Stomach (tissue), 9 donors: ENCODE measurements around the gene TSFM. TPM values are rescaled to one million over a fixed set of nuclear protein-coding genes. Genes with fewer than 3 reads are reported as not detected.
A peak's percentile ranks its signal among the peaks of the same experiment; 100 is the strongest.

ENCODE experiments used
- DNase-seq, 2 donors: peaks; one replicate each; pipeline versions ENCODE4 v3.0.0 to v3.0.0-alpha.2; 2013 to 2019
- H3K27ac ChIP-seq, 5 donors: fragments of 200-600 bp in 4 of 5; sonication (generic) in 4 of 5; one replicate each; pipeline ENCODE4 v1.5.1; 2013 to 2019; ENCODE audit warnings: mild to moderate bottlenecking in 1 of 5, moderate library complexity in 1 of 5
- H3K27me3 ChIP-seq, 3 donors: fragments of 200-600 bp; sonication (generic); one replicate each; pipeline ENCODE4 v1.5.1; 2017 to 2019; ENCODE audit warnings: mixed run types in 1 of 3
- H3K36me3 ChIP-seq, 4 donors: fragments of 200-600 bp; sonication (generic); 1 replicate in 3 of 4; 2 replicates in 1 of 4; pipeline ENCODE4 v1.5.1; 2016 to 2019
- H3K4me1 ChIP-seq, 4 donors: fragments of 200-600 bp; sonication (generic); one replicate each; pipeline ENCODE4 v1.5.1; 2016 to 2019
- H3K4me3 ChIP-seq, 4 donors: fragments of 200-600 bp; sonication (generic) in 3 of 4; one replicate each; pipeline ENCODE4 v1.5.1; 2016 to 2019; ENCODE audit warnings: mild to moderate bottlenecking in 1 of 4
- H3K9me3 ChIP-seq, 4 donors: fragments of 200-600 bp; sonication (generic); one replicate each; pipeline ENCODE4 v1.5.1; 2016 to 2019
- EP300 ChIP-seq: sonication (generic); formaldehyde crosslinking; IDR thresholded peaks from one replicate; pipeline ENCODE4 v1.6.1; 2017; ENCODE audit warnings: antibody characterized with exemption
- POLR2A ChIP-seq, 4 donors: fragments of 450-650 bp; IDR thresholded peaks; one replicate each; pipeline ENCODE4 v1.6.1; 2016; ENCODE audit warnings: antibody characterized with exemption in 4 of 4, control low read depth in 2 of 4, mild to moderate bottlenecking in 1 of 4, moderate library complexity in 1 of 4
- POLR2AphosphoS5 ChIP-seq, 3 donors: sonication (generic); formaldehyde crosslinking; IDR thresholded peaks; one replicate each; pipeline ENCODE4 v1.6.1; 2016; ENCODE audit warnings: antibody characterized with exemption in 3 of 3
- WGBS, 5 donors: extraction: QIAGEN DNeasy Blood & Tissue Kit in 3 of 5; methylation state at CpG; one replicate each; pipeline versions ENCODE4 v1.1.5 to v1.1.7; 2013 to 2018; 5-methylcytosine and 5-hydroxymethylcytosine counted together
- intact Hi-C: fragments of 100-400 bp; cut with DNase I; formaldehyde crosslinking; loops from one replicate; pipeline ENCODE4 v1.15.1; 2023; ENCODE audit warnings: low total_unique reads
- polyA plus RNA-seq, 3 donors: library from polyadenylated mRNA; stranded (reverse); fragments of 200-250 nt; gene quantifications; one replicate each; pipeline ENCODE4 v1.2.3, GENCODE V29; 2013
- total RNA-seq, 5 donors: library from RNA; depleted of rRNA; stranded (reverse); fragments of >200 nt; gene quantifications; one replicate each; pipeline versions ENCODE4 v1.1.0 to v1.2.3, GENCODE V29; 2014 to 2016
- TF ChIP-seq, protein P1 (sequence below), 7 experiments: fragments of 450-650 bp in 4 of 7; fragments of 200-600 bp in 3 of 7; sonication (generic) in 3 of 7; IDR thresholded peaks; one replicate each; pipeline ENCODE4 v1.5.1; 2016 to 2019; ENCODE audit warnings: antibody characterized with exemption in 7 of 7, control low read depth in 2 of 7, mild to moderate bottlenecking in 1 of 7
- donor health status: healthy with polysubstance abuse.
- donor health status: Bipolar disorder and iron deficiency.
- donor health status: healthy.

TSFM gene
- total and polyA plus RNA-seq, 8 donors = 2.3 to 39.3 (median 13.5) TPM

DNA sequence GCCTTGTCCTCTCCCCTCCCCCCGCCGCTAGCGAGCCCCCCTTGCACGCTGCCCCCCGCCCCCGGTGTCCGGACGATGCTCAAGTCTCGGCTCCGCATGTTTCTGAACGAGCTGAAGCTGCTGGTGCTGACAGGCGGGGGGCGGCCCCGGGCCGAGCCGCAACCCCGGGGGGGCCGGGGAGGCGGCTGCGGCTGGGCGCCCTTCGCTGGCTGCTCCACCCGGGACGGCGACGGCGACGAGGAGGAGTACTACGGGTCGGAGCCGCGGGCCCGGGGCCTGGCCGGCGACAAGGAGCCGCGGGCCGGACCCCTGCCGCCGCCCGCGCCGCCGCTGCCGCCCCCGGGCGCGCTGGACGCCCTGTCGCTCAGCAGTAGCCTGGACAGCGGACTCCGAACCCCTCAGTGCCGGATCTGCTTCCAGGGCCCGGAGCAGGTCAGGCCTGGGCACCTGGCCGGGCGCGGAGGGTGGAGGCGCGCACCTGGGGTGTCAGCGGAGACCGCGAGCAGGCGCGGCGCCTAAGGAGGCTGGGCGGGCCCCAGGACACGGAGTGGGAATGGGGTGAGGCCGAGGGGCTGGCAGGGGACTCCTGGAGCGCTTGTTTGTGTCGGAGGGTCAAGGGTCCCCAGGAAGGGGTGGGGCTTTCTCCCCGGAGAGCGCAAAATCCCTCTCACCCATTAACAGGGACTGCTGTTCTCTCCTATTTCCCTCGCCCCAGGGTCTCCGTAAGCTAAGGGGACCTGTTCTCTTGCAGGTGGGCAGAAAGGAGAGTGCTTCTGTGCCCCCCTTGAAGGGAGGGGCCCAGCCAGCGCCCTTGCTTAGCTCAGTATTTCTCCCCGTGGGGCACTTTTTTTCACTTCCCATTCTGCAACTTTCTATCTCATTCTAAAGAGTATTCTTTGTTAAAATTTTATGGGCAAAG, 26.9 kb upstream of the TSFM start:
- Histone ChIP-seq H3K4me3 (peak overlapping the region; percentile 66 to 88 (median 78)), H3K36me3 (peaks cover 7 to 23% (median 20%) of the 10 kb centered on the region in 4 donors), H3K4me1 (peaks cover 25 to 48% (median 44%) of the 10 kb centered on the region in 4 donors), H3K27ac (peak overlapping the region; percentile 70 to 83 (median 80)), H3K27me3 (peaks cover 0 to 4% (median 0%) of the 10 kb centered on the region in 3 donors), H3K9me3 (no peaks in the 10 kb centered on the region)
- DNase-seq = peak; percentile 67 to 82
- intact Hi-C loops = no loop called here
- WGBS, 5 donors = 1 to 3% (median 1%) methylated on average over 21 to 76 of the region's 76 CpGs
- TF ChIP-seq POLR2AphosphoS5 (IDR thresholded peaks at IDR 0.05) (peak in 1 of 3 donors; percentile 20), EP300 (no peak), POLR2A (IDR thresholded peaks at IDR 0.05) (no peak)
- TF ChIP-seq, protein P1, sequence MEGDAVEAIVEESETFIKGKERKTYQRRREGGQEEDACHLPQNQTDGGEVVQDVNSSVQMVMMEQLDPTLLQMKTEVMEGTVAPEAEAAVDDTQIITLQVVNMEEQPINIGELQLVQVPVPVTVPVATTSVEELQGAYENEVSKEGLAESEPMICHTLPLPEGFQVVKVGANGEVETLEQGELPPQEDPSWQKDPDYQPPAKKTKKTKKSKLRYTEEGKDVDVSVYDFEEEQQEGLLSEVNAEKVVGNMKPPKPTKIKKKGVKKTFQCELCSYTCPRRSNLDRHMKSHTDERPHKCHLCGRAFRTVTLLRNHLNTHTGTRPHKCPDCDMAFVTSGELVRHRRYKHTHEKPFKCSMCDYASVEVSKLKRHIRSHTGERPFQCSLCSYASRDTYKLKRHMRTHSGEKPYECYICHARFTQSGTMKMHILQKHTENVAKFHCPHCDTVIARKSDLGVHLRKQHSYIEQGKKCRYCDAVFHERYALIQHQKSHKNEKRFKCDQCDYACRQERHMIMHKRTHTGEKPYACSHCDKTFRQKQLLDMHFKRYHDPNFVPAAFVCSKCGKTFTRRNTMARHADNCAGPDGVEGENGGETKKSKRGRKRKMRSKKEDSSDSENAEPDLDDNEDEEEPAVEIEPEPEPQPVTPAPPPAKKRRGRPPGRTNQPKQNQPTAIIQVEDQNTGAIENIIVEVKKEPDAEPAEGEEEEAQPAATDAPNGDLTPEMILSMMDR (IDR thresholded peaks at IDR 0.05) = no peak

DNA sequence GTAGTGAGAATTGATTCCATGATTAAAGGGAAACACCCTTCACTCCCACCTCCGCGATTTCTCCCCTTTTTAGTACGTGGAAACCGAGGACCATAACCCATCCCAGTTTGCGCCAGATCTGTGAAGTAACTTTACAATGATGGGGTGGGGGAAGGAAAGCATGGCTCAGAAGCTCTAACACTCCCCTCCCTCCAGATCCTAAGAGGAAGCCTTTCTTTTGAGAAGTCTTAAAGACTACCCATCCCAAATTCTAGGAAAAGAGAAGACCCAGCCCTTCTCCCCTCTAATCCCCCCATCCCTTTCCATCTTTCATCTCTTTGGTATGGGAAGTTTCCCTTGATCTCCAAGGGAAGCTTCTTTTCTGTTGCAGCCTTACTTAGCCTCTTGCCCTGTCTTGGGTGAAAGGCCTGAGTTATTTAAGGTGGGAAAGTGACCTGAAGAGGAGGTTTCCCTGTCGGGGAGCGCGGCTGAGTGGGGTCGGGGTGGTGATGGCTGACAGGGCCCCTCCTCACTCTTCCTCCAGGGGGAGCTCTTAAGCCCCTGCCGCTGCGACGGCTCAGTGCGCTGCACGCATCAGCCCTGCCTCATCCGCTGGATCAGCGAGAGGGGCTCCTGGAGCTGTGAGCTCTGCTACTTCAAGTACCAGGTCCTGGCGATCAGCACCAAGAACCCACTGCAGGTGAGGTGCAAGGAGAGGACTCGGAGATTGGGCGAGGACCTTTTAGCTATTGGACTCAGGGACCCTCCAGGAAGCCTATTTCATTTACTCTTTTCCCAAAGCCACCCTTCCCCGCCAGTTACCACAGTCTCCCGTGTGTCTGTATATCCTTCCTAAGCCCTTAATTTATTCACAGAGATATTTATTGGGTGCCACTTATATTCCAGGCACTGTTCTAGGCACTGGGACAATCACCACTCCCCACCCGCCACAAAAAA, 25.9 kb upstream of the TSFM start:
- Histone ChIP-seq H3K4me3 (peak overlapping the region; percentile 66 to 88 (median 78)), H3K27ac (peak overlapping the region in 2 of 5 donors; percentile 82 to 83), H3K4me1 (peaks cover 18 to 38% (median 35%) of the 10 kb centered on the region in 4 donors), H3K36me3 (peaks cover 7 to 20% (median 19%) of the 10 kb centered on the region in 4 donors), H3K9me3 (no peaks in the 10 kb centered on the region), H3K27me3 (peaks cover 0 to 12% (median 0%) of the 10 kb centered on the region in 3 donors)
- WGBS, 5 donors = 34 to 53% (median 38%) methylated on average over 21 to 22 of the region's 22 CpGs
- intact Hi-C loops = no loop called here
- no peak for TF ChIP-seq POLR2A (IDR thresholded peaks at IDR 0.05)
- TF ChIP-seq, protein P1 (IDR thresholded peaks at IDR 0.05) = peak in 5 of 7 experiments; percentile 30 to 67 (median 58)
- DNase-seq = peak; percentile 59 to 80

DNA sequence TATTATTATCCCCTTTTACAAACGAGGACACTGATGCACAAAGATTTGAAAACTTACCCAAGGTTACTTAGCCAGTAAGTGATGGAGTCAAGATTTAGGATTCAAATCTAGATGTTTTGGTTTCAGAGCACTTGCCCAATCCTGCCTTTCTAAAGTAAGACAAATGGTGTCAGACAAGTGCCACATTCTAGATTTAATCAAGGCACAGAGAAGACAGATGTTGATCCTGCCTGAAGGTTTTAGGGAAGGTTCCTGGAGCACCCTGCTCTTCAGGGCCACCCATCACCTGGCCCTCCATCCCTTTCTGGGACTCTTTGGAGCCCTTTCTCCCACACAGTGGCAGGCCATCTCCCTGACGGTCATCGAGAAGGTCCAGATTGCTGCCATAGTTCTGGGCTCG, 24.8 kb upstream of the TSFM start:
- 87 to 94% (median 93%) methylated on average over 4 of the region's 4 CpGs for WGBS, 5 donors
- intact Hi-C loops = no loop called here

More for the DNA sequence above, 24.8 kb upstream of the TSFM start:
- no peak for TF ChIP-seq POLR2A (IDR thresholded peaks at IDR 0.05)
- TF ChIP-seq, protein P1 (IDR thresholded peaks at IDR 0.05) = no peak
- no peak for TF ChIP-seq POLR2AphosphoS5 (IDR thresholded peaks at IDR 0.05)
- TF ChIP-seq EP300 = no peak
- H3K27ac ChIP-seq = no peak overlapping the region
- H3K4me1 ChIP-seq = peaks cover 15 to 34% (median 30%) of the 10 kb centered on the region in 4 donors
- H3K4me3 ChIP-seq = no peak overlapping the region
- H3K36me3 ChIP-seq = peaks cover 7 to 20% (median 19%) of the 10 kb centered on the region in 4 donors
- no peak for DNase-seq
- peaks cover 0 to 23% (median 0%) of the 10 kb centered on the region in 3 donors for H3K27me3 ChIP-seq
- no peaks in the 10 kb centered on the region for H3K9me3 ChIP-seq
